ENCODE results near the gene DIS3L2. TPM values are rescaled to one million over a fixed set of nuclear protein-coding genes. Genes with fewer than 3 reads are reported as not detected.
A peak's percentile ranks its signal among the peaks of the same experiment; 100 is the strongest.

Gene DIS3L2
- total RNA-seq, 3 donors from 2014 or later, result 28.5 to 43.0 (median 42.5) TPM

DNA sequence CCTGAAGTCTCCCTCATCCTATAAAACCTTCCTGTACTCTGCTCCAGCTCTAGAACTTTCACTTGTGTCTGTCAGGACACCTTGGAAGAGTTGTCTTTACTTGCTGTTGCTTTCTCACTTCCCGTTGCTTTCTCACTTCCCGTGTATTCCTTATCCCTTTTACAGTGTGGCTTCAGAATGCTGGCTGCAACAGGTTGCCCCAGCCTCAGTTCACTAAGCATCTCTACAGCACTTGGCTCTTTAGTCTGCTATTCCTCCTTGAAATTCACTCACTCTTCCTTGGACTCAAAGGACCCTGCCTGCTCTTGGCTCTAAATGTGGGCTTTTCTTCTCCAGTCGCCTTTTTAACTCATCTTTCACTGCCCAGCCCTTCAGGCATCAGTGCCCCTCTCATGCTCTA is 254.5 kb downstream of the DIS3L2 start:
- no peak for DNase-seq
- Histone ChIP-seq H3K4me1 (ENCODE audit: low read depth) (no peaks in the 10 kb centered on the region), H3K4me3 (no peak overlapping the region), H3K9me3 (no peaks in the 10 kb centered on the region), H3K36me3 (ENCODE audit: low read depth) (no peaks in the 10 kb centered on the region)
- TF ChIP-seq, protein P1, sequence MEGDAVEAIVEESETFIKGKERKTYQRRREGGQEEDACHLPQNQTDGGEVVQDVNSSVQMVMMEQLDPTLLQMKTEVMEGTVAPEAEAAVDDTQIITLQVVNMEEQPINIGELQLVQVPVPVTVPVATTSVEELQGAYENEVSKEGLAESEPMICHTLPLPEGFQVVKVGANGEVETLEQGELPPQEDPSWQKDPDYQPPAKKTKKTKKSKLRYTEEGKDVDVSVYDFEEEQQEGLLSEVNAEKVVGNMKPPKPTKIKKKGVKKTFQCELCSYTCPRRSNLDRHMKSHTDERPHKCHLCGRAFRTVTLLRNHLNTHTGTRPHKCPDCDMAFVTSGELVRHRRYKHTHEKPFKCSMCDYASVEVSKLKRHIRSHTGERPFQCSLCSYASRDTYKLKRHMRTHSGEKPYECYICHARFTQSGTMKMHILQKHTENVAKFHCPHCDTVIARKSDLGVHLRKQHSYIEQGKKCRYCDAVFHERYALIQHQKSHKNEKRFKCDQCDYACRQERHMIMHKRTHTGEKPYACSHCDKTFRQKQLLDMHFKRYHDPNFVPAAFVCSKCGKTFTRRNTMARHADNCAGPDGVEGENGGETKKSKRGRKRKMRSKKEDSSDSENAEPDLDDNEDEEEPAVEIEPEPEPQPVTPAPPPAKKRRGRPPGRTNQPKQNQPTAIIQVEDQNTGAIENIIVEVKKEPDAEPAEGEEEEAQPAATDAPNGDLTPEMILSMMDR (IDR thresholded peaks at IDR 0.05), result no peak
- intact Hi-C loops (cut with DNase I, micrococcal nuclease), result no loop called here
- no peak for ATAC-seq

DNA sequence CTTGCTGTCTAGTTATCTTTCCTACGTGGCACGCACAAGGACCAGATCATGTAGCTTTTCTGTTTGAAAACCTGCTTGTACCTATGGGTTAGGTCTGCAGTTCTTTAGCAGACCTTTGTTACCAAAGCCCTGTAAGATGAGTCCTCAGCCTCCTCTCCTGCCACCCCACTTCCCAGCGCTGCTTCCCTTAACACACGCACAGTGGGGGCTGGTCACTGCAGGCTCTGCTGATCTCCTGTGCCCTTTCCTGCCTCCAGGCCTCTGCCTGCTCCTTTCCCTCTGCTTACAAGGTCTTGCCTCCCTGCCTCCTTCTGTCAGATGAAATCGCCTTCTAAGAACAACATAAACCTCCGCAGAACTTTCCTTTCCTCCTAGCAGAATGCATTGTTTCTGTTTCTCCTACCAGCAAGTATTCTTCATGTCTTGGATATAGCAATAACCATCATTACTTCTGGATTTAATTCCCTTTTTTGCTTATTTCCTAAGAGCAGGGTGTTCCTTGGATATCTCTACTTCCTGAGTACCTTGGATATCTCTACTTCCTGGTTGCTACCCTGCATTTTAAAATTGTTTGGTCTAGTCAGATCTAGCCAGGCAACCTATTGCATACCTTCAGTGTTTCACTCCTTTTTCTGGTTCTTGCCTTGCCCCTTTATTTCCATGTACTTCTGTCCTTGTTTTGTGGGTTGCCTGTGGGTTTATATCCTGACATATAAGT is 257.4 kb downstream of the DIS3L2 start:
- peak; percentile 55 for ATAC-seq
- no peak overlapping the region for H3K4me3 ChIP-seq
- DNase-seq, result no peak
- TF ChIP-seq, protein P1 (IDR thresholded peaks at IDR 0.05), result no peak
- H3K36me3 ChIP-seq (ENCODE audit: low read depth), result no peaks in the 10 kb centered on the region
- H3K9me3 ChIP-seq, result no peaks in the 10 kb centered on the region
- H3K4me1 ChIP-seq (ENCODE audit: low read depth), result no peaks in the 10 kb centered on the region
- intact Hi-C loops (cut with DNase I, micrococcal nuclease), result no loop called here

DNA sequence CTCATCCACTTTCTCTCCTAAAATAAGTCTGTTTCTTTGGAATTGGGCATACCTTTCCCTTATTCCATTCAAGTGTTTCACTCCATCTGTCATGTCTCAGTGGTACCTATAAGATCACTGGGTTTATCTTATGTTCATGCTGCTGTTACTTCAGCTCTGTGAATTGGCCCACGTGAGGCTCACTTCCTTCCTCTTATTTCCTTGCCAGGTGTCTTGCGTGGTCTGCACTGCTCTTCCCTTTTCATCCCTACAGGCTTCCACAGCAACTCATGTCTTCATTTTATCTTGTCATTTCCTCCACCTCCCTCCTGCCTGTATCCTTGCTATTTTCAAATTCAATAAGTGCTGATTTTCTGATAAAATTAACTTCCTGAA is 258.0 kb downstream of the DIS3L2 start:
- Histone ChIP-seq H3K4me3 (no peak overlapping the region), H3K36me3 (ENCODE audit: low read depth) (no peaks in the 10 kb centered on the region), H3K4me1 (ENCODE audit: low read depth) (no peaks in the 10 kb centered on the region), H3K9me3 (no peaks in the 10 kb centered on the region)
- intact Hi-C loops (cut with DNase I, micrococcal nuclease), result no loop called here
- ATAC-seq (no peak), DNase-seq (no peak)
- TF ChIP-seq, protein P1 (IDR thresholded peaks at IDR 0.05), result no peak

DNA sequence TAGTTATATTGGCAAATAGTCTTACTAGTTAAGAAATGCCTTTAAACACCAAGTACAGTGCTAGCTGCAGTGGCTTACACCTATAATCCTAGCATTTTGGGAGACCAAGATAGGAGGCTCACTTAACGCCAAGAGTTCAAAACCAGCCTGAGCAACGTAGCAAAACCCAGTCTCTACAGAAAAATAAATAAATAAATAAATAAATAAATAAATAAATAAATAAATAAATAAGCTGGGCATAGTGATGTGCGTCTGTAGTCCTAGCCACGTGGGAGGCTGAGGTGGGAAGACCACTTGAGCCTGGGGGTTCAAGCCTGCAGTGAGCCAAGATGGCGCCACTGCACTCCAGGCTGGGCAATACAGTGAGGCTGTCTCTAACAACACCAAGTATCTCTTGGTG is 258.4 kb downstream of the DIS3L2 start:
- intact Hi-C loops (cut with DNase I, micrococcal nuclease), result no loop called here
- Histone ChIP-seq H3K36me3 (ENCODE audit: low read depth) (no peaks in the 10 kb centered on the region), H3K9me3 (no peaks in the 10 kb centered on the region), H3K4me3 (no peak overlapping the region), H3K4me1 (ENCODE audit: low read depth) (no peaks in the 10 kb centered on the region)
- ATAC-seq (no peak), DNase-seq (no peak)
- TF ChIP-seq, protein P1 (IDR thresholded peaks at IDR 0.05), result no peak

DNA sequence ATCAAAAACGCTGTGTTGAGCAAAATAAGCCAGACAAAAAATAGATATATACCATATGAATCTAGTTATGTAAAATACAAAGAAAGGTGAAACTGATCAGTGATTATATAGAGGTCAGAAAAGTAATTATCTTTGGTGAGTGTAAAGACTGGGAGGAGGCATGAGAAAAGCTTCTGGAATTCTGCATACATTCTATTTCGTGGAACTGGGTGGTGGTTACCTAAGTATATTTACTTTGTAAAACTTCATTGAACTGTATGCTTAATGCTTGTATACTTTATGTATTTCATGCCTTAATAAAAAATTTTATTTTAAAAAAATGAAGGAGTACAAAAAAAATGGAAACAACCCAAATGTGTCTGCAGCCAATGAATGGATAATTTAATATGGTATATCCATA is 263.9 kb downstream of the DIS3L2 start:
- Histone ChIP-seq H3K4me1 (ENCODE audit: low read depth) (no peaks in the 10 kb centered on the region), H3K4me3 (no peak overlapping the region), H3K36me3 (ENCODE audit: low read depth) (no peaks in the 10 kb centered on the region), H3K9me3 (no peaks in the 10 kb centered on the region)
- no peak for DNase-seq
- peak; percentile 23 for ATAC-seq
- TF ChIP-seq, protein P1 (IDR thresholded peaks at IDR 0.05), result no peak
- intact Hi-C loops (cut with DNase I, micrococcal nuclease), result no loop called here

DNA sequence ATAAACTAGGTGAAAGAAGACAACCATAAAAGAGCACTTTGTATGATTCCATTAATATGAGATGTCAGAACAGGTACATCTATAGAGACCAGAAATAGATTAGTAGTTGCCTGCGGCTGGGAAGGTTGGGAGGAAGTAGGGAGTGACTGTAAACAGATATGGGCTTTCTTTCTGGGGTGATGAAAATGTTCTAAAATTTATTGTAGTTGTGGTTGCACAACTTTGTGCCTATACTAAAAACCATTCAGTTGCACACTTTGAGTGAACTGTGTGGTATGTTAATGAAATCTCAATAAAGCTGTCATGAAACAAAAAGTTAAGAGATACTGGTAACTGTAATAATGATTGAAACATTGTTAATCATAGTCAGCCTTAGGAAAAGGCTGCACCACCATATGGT is 264.4 kb downstream of the DIS3L2 start:
- H3K4me3 ChIP-seq, result no peak overlapping the region
- H3K36me3 ChIP-seq (ENCODE audit: low read depth), result no peaks in the 10 kb centered on the region
- TF ChIP-seq, protein P1 (IDR thresholded peaks at IDR 0.05), result no peak
- H3K4me1 ChIP-seq (ENCODE audit: low read depth), result no peaks in the 10 kb centered on the region
- no peaks in the 10 kb centered on the region for H3K9me3 ChIP-seq
- ATAC-seq (peak; percentile 19), DNase-seq (no peak)
- intact Hi-C loops (cut with DNase I, micrococcal nuclease), result no loop called here

Data from mucosa of descending colon (tissue), 3 donors.